ENCODE results near the gene PDZD8. TPM values are rescaled to one million over a fixed set of nuclear protein-coding genes. Genes with fewer than 3 reads are reported as not detected.
A peak's percentile ranks its signal among the peaks of the same experiment; 100 is the strongest.
"Not testable (repeated sequence)": the region's sequence is repeated elsewhere in the genome, so short reads cannot be mapped to it uniquely, and the experiment has no call there.

The PDZD8 gene
- total RNA-seq, 1 experiment from 2014 or later = 12.6 TPM

DNA sequence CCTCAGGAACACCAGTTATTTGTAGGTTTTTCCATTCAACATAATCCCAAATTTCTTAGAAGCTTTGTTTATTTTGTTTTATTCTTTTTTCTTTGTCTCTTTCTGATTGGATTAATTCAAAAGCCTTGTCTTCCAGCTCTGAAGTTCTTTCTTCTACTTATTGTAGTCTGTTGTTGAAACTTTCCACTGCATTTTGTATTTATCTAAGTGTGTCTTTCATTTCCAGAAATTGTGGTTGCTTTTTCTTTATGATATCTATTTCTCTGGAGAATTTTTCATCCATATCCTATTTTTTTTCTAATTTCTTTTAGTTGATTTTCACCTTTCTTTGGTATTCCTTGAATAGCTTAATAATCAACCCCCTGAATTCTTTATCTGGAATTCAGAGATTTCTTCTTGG, 75.8 kb downstream of the PDZD8 start:
- no peak for DNase-seq (ENCODE audit: low read depth)

DNA sequence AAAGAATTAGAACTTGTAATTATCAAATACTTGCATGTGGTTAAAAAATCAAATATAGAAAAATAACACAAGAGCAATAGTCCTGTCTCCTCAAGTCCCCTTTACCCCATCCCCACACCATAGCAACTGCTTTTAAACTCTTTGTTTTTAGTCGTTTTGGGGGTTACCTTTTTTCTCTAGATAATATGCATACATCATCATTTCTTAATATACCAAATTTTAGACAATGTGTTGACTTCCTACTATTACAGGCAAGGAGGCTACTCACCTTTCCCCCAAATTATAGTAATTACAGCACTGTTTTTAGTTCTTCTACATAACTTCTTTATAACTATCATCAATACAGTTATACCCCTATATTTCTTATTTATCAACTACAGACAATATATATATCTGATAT, 77.0 kb downstream of the PDZD8 start:
- no peak for DNase-seq (ENCODE audit: low read depth)

- no peak for DNase-seq (ENCODE audit: low read depth)
These were observed 80.5 kb downstream of the PDZD8 start for GRCh38 chr10:117294735-117295134.

DNA sequence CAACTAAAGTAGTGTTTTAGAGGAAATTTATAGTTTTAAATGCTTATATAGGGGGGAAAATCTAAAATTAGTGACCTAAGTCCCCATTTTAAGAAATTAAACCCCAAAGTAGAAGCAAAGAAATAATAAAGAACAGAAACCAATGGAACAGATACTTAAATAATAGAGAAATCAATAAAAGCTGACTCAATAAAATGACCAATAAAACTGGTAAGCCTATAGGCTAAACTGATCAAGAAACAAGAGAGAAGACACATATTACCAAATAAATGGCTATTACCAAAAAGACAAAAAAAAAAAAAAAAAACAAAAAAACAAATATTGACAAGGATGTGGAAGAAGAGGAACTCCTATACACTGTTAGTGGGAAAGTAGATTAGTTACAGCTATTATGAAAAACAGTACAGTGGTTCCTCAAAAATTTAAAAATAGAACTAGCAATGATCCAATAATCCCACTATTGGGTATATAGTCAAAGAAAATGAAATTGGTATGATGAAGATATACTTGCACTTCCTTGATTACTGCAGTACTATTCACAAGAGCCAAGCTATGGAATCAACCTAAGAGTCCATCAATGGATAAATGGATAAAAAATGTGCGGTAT, 81.1 kb downstream of the PDZD8 start:
- DNase-seq (ENCODE audit: low read depth) = no peak

DNA sequence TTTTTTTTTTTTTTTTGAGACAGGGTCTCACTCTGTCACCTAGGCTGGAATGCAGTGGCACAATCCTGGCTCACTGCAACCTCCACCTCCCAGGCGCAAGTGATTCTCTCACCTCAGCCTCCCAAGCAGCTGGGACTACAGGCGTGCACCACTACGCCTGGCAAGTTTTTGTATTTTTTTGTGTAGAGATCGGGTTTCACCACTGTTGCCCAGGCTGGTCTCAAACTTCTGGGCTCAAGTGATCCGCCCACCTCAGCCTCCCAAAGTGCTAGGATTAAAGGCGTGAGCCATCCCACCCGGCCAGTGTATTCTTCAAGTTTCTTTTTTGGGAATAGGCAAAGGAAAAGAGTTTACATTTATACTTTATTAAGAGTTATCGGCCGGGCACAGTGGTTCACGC, 84.4 kb downstream of the PDZD8 start:
- DNase-seq (ENCODE audit: low read depth) = not testable (repeated sequence)

DNA sequence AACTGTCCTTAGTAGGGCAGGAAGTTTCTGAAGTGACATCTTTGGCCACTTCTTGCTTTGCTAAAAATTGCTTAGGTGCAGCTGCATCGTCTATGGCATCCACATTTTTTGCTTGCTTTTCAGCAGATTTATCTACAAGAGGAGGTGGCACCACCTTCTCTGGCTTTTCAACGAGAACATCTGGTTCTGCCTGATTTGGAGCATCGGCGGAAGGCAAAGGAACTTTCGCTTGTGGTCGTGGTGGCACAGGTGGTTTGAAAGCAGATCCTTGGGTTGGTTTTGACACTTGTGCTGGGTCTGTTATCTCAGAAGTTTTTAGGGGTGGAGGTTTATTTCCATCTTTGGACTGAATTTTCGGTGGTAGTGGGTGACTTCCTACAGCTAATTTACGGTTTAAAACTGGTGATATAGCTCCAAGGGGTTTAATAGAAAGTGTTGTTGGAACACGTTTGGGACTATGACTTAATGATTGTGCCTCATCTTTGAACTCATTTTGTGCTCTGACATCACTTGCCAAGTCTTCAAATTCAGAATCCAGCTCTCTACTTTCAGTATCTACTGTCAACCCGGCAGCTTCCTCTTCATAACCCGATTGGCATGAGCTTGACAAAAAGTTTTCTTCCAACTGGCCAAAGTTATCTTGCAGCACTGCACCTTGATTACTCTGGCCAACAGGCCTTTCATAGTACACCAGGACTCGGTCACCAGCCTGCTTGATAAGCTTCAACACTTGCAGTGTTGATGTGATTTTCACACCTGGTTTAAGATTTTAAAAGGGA, 90.3 kb downstream of the PDZD8 start:
- DNase-seq (ENCODE audit: low read depth) = no peak

- no peak for DNase-seq (ENCODE audit: low read depth)
These were observed 97.6 kb downstream of the PDZD8 start for GRCh38 chr10:117277675-117278074.

DNA sequence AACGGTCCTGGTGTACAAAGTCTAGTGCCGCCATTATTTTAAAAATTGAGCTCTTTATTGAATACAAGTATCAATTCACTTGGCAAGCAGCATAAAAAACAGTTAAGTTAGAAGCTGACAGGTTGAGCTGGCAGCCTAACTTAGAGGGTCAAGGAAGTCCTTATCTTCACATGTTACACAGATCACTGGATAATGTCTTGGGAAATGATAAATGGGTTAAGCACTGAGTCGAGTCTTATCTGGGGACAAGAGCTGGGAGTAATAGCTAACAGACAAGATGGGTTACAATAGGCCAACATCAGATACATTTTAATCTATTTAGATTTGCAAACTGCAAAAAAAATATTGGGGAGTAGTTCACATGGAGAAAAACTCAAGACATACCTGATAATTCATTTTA, 100.1 kb downstream of the PDZD8 start:
- DNase-seq (ENCODE audit: low read depth) = no peak

- no peak for DNase-seq (ENCODE audit: low read depth)
These were observed 100.7 kb downstream of the PDZD8 start for GRCh38 chr10:117274509-117274908.

DNA sequence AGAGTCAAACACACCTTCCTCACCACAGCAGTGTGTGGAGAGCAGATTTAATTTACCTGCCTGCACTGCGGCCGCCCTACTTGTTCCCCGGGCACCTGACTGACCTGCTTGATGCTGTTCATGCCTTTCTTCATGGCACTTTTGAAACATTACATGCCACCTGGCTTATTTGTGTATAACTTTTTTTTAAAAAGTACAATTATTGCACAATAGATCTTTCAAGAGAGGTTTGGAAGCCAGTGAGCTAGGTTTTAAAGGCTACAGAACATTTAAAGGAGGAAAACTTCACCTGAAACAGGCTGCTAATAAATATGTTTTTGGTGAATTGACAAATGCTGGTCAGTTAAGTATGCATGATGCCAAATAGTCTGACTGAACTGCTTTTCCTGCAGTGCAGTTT, 101.3 kb downstream of the PDZD8 start:
- no peak for DNase-seq (ENCODE audit: low read depth)

- no peak for DNase-seq (ENCODE audit: low read depth)
These were observed 102.8 kb downstream of the PDZD8 start for GRCh38 chr10:117272195-117273076.

DNA sequence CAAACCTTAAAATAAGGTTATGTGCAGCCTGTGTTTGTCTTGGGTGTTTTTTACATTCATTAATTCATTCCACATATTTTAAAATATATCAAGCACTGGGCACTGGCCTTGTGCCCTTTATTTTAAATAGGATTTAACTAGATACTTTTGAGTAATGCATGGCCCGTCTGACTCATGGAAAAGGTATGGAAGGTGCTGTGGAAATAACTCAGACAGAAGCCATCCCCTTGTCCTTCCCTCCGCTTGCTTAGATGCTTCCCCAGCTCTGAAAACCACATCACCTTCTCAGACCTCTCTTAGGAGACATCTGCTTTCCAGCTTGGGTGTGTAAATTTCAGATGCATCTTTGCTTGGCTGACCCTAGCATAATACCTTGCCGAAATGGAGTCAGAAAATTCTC, 103.8 kb downstream of the PDZD8 start:
- DNase-seq (ENCODE audit: low read depth) = peak; percentile 31

DNA sequence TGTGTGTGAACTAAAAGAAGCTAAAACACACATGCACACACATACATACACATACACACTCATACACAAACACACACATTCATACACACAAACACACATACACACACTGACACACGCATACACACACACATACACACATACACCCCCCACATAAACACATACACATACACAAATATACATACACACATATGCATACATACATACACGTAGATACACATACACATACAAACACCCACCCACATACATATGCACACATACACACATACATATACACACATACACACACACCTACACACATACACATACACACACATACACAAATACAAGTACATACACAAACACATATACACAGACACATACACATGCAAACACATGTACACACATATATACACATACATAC, 106.3 kb downstream of the PDZD8 start:
- DNase-seq (ENCODE audit: low read depth) = no peak

GRCh38 chr10:117268258-117268657, 107.0 kb downstream of the PDZD8 start:
- no peak for DNase-seq (ENCODE audit: low read depth)

DNA sequence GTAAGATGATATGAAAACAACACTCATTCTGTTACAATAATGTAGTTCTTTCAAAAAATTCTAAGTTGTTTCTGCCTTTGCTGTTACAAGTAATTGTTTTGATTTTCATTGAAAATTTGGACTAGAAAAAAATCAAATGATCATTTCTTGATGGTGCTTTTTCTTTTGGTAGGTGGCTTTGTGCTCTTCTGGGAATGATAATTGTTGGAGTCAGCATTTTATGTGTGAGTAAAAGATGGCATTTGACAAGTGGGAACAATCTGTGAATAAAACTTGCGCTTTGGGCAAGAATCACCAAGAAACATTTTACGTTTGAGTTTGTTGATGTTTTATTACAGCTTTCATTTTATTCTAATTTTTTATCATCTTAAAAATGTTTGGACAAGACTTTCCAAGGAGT, 108.4 kb downstream of the PDZD8 start:
- no peak for DNase-seq (ENCODE audit: low read depth)

DNA sequence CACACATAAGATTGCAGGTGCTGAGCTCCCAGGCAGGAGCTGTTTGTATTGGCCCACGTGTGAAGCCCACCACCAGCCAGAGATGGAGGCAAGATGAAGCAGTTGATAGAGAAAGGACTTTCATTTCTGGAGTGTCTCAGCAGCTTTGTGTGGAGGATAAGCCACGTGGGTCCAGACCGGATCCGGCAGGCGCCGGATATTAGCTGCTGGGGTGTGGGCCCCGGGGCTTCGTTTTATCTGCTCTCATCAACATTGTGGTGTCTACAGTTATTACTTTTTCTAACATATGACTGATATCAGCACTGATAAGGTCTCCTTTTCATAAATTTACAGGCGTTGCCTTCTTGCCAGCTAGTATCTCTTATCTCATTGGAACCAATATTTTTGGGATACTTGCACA, 108.8 kb downstream of the PDZD8 start:
- DNase-seq (ENCODE audit: low read depth) = no peak

- no peak for DNase-seq (ENCODE audit: low read depth)
These were observed 110.5 kb downstream of the PDZD8 start for GRCh38 chr10:117264782-117265181.

GRCh38 chr10:117262903-117263293, 112.3 kb downstream of the PDZD8 start:
- no peak for DNase-seq (ENCODE audit: low read depth)

DNA sequence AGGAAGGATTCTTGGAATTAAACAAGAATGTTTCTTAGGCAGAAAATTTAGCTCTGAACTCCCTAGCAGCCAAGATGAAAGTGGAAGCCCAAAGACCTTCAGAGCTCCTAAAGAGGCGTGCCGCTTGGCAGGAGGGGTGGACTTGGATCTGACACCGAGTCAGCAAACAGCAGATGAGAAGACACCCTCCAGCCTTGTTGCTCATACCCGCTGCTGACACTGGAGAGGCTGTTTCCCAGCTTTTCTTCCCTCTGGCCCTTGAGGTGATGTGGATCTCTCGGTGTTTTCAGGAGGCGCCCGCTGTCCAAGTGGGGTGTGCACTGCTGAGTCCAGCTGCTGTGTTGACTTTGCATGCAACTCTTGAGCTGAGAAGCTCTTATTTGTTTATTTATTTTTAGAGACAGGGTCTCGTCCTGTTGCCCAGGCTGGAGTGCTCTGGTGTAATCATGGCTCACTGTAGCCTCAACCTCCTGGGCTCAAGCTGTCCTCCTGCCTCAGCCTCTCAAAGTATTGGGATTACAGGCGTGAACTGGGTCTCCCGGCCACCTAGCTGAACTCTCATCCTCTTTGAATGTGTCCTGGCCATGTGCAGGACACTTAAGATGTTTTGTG, 112.8 kb downstream of the PDZD8 start:
- no peak for DNase-seq (ENCODE audit: low read depth)

DNA sequence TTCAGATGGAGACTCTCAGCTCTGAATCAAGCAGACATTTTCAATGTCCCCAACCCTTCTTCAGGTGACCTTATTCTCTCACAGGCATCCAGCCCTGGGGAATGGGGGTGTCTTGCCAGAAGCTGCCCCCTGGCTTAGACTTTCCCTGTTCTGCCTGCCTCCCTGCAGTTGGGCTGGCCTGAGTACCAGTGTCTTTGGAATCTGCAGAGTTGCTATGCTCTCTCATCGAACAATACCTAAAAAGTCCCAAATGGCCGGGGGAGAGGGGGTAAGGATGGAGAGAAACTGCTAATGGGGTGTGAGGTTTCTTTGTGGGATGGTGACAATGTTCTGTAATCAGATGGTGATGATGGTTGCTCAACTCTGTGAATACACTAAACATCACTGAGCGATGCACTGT, 113.7 kb downstream of the PDZD8 start:
- DNase-seq (ENCODE audit: low read depth) = no peak

- DNase-seq (ENCODE audit: low read depth) = no peak
These were observed 115.2 kb downstream of the PDZD8 start for GRCh38 chr10:117260084-117260483.

- DNase-seq (ENCODE audit: low read depth) = no peak
These were observed 116.0 kb downstream of the PDZD8 start for GRCh38 chr10:117259279-117259678.

All from Daoy (cell line).